ENCODE measurements around the gene CNTRL.
A peak's percentile ranks its signal among the peaks of the same experiment; 100 is the strongest.
"Not testable (repeated sequence)": the region's sequence is repeated elsewhere in the genome, so short reads cannot be mapped to it uniquely, and the experiment has no call there.

CNTRL gene

DNA sequence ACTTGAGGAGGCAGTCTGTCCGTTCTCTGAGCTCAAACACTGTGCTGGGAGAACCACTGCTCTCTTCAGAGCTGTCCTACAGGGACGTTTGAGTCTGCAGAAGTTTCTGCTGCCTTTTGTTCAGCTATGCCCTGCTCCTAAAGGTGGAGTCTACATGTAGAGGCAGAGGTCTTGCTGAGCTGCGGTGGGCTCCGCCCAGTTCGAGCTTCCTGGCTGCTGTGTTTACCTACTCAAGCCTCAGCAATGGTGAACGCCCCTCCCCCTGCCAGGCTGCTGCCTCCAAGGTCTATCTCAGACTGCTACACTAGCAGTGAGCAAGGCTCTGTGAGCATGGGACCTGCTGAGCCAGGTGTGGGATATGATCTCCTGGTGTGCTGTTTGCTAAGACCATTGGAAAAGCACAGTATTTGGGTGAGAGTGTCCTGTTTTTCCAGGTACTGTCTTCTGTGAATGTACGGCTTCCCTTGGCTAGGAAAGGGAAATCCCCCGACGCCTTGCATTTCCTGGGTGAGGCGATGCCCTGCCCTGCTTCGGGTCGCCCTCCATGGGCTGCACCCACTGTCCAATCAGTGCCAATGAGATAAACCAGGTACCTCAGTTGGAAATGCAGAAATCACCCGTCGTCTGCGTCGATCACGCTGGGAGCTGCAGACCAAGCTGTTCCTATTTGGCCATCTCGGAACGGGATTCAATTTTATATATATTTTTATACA is 58.5 kb downstream of the CNTRL start:
- peak; percentile 15 for DNase-seq

DNA sequence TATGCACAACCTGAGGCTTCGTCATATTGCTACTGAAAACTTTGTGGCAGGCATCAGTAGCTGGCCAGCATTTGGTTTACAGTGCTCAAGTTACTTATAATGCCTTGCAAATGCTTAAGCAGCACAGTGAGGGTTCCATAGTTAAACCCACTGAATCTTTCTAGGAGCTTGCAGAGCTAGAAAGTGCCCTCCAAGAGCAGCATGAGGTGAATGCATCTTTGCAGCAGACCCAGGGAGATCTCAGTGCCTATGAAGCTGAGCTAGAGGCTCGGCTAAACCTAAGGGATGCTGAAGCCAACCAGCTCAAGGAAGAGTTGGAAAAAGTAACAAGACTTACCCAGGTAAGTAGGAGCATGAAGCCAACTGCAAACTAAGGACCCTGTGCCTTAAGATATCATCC is 60.9 kb downstream of the CNTRL start:
- DNase-seq: no peak

DNA sequence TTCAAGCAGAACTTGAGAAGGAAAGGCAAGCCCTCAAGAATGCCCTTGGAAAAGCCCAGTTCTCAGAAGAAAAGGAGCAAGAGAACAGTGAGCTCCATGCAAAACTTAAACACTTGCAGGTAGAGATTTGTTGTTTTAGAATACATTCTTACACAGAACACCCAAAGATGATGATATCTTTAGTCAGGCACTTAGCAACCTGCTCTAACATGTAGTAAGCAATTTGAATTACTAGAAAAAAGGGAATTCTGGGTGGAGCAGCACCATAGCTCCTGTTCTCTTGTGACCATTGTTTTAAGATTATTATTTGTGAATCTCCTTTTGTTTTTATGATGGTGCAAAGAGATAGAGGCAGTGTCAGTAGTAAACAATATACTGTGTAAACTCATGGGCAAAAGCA is 63.8 kb downstream of the CNTRL start:
- no peak for DNase-seq

DNA sequence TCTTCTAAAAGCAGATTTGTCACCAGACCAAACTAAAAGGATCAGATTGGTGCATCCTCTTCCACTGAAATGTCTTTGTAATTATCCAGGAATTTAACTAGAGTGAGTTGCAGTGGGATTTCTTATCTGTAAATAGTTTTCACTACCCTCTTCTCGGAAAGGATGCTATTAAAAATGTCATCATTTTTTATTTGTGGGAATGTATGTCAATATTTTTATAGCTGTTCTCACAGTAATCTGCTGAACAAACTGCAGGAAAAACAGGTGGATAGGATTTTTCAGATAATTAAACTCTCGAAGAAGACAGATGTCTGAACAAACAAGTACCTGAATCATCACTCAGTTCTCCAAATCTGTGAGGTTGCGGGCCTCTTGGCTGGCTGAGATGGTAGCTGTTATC is 64.2 kb downstream of the CNTRL start:
- no peak for DNase-seq

DNA sequence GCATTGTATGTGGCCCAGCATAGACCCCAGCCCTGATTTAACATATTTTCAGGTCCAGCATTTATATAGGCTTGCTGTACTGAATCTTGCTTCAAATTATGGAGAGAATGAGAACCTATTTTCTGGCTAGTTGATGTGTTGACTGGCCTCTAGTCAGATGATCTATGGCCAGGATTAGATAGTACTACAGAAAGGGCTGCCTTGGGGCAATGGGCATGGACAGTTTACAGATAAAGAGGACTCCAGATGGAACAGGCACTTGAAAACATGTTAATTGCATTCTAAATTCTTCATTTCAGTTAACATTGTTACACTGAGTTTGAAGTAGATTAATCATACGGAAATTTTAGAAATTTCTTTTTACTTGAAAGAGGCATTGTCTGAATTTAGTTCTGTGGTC is 65.4 kb downstream of the CNTRL start:
- no peak for DNase-seq

DNA sequence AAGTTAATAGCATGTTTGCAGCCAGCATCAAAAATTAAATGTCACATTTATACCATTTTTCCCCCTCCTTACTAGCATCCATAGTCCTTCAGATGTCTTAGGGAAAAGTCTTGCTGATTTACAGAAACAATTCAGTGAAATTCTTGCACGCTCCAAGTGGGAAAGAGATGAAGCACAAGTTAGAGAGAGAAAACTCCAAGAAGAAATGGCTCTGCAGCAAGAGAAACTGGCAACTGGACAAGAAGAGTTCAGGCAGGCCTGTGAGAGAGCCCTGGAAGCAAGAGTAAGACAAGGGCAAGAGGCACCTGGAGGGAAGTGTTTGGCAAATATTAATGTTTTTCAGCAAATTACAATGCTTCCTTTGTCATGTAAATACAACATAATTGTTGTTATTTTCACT is 66.6 kb downstream of the CNTRL start:
- DNase-seq: no peak

DNA sequence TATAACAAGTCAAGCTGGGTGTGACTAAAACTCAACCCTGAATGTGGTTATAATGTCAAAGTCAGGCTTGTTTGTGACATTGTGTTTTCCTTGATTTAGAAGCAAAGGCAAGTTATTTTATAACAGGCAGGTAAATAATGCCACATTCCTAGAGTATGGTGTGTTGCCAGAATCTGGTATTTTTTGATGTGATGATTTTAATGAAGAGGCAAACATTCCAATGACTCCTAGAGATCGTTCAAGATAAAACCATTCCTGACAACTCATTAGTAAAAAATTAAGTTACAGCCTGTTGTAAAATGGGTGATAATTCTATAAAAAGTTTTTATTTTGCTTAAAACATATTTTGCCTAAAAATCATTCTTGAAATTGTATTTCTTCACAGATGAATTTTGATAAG is 67.0 kb downstream of the CNTRL start:
- DNase-seq: no peak

DNA sequence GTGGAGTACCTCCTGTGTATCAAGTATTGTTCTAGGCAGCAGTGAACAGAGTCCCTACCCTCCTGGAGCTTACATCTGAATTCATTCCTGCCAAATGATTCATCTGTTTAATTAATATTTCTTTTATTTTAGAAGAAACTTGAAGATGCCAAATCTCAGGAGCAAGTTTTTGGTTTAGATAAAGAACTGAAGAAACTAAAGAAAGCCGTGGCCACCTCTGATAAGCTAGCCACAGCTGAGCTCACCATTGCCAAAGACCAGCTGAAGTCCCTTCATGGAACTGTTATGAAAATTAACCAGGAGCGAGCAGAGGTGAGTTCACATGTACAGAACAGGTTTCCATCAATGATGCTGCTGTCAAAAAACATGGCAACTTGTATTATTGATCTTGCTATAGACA is 69.0 kb downstream of the CNTRL start:
- DNase-seq: no peak

DNA sequence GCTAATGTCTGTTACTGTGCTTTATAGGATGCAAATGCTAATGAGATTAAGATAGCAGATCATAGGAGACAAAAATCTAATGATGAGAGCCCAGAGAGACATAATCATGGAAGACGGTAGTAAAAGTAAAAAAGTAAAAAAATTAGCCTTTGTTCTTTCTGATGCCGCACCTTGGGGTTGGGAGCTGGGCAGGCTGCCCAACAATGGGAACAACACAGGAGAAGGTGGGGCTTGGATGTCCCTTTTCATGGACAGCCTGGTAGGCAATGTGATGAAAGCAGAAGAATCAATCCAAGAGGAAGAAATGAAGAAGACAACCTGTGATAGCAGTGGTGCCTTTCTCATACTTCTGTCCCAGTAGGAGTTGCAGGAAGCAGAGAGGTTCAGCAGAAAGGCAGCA is 69.7 kb downstream of the CNTRL start:
- DNase-seq: no peak

DNA sequence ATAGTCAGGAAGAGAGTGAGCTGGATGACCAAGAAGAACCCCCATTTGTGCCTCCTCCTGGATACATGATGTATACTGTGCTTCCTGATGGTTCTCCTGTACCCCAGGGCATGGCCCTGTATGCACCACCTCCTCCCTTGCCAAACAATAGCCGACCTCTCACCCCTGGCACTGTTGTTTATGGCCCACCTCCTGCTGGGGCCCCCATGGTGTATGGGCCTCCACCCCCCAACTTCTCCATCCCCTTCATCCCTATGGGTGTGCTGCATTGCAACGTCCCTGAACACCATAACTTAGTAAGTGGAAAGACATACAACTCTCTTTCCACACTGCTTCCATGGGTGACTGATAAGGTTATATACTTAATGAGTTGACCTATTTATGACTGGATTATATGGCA is 75.4 kb downstream of the CNTRL start:
- DNase-seq: no peak

DNA sequence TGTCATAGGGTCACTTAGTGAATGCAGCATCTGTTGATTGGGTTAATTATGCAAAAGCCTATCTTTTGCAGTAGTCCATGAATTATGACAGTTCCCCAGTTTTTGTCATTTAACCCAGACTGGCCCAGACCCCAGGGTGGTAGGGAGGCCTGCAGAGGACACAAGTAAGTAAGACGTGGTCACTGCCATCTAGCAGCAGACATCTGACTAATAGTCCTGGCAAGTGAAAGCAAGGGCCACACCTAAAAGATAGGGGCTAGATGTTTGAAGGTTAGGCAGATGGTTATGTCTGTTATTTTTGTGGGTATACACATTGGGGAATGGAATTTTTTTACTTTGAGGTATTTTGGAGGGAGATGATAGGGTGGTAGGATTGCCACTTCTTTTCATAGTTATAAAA is 78.9 kb downstream of the CNTRL start:
- DNase-seq: no peak

DNA sequence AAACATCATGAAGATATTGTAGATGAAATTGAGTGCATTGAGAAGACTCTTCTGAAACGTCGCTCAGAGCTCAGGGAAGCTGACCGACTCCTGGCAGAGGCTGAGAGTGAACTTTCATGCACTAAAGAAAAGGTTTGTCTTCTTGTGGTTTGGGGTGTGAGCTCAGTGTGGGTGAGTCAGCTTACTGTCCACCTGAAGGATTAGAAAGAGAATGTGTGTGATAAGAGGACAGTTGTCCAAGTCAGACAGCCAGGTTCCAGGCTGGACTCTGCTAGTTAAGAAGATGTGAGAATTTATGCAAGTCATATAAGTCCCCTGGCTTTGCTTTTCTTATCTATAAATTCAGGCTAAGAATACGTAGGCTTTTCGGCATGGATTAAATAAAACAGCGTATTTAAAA is 80.0 kb downstream of the CNTRL start:
- DNase-seq: no peak

DNA sequence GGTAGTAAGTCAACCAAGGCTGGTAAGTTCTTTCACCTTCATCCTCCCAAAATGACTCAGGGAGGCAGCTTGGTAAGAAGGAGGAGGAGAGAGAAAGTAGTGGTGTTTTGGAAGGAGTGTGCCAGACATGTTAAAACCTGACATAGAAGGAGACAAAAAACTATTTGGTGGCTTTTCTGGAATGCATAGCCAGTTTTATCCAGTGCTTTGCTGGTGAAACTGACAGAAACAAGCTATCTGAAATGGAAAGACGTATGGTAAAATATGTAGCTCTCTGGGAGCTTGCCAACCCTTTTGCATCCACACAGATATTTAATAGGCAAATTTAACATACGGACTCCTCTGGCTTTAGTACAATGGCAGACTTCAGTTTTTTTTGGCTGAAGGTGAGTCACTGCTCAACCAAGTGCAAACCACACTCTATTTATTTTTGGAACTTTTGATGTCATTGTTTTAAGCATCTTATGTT is 81.5 kb downstream of the CNTRL start:
- no peak for DNase-seq

DNA sequence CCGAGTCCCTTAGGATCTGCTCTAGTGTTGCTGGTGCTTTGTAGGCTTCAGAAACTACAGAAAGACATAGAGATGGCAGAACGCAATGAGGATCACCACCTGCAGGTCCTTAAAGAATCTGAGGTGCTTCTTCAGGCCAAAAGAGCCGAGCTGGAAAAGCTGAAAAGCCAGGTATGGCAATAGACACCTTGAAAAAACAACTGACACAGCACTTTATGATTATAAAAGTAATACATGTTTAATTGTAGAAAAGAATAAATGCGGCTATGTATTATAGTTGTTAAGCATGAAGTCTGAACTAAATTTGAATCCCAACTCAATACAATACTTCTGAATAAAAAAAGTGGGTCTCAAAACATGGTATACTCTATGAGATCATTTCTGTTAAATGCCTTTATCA is 83.2 kb downstream of the CNTRL start:
- DNase-seq: no peak

DNA sequence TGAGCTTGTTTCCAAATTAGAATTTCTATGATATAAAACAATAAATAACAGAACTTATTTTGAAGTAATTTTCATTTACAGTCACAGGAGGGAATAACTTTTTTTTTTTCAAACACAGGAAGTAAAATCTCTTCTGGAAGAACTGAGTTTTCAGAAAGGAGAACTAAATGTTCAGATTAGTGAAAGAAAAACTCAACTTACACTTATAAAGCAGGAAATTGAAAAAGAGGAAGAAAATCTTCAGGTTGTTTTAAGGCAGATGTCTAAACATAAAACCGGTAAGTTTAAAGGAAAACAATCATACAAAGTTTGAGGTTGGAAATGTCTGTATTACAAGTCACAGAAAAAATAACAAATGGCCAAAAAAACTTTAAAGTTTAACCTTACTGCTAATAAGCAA is 85.3 kb downstream of the CNTRL start:
- DNase-seq: no peak

DNA sequence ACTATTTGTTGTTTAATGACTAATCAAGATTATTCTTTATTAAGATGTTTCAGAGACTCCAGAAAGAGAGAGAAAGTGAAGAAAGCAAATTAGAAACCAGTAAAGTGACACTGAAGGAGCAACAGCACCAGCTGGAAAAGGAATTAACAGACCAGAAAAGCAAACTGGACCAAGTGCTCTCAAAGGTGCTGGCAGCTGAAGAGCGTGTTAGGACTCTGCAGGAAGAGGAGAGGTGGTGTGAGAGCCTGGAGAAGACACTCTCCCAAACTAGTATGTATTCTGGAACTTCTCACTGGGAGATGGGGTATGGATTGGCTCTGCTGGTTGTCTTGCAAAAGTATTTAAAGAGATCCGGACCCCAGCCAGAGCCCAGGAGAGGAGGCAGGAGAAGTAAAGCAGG is 93.3 kb downstream of the CNTRL start:
- no peak for DNase-seq

DNA sequence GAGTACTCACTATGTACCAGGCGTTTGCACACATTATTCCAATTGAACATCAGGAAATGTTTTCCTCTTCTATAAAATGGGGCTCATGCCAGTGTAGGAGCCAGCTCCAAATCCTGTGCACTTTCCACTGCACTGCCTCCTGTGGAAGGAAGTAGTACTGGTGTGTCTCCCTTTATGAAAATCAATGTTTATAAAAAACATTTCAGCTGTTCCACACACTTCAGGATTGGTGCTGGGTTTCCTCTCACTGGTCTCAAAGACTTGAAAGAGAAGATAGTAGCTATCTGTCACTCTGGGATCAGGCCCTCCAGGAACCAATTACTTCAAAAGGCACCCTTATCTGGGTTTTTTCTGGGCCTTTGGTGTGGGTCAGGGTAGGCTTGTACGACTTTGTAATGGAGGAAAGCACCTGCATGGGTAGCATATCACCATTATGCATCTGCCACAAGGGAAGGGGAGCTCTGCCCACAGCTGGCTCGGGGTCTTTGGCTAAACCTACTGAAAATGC is 94.4 kb downstream of the CNTRL start:
- DNase-seq: no peak

DNA sequence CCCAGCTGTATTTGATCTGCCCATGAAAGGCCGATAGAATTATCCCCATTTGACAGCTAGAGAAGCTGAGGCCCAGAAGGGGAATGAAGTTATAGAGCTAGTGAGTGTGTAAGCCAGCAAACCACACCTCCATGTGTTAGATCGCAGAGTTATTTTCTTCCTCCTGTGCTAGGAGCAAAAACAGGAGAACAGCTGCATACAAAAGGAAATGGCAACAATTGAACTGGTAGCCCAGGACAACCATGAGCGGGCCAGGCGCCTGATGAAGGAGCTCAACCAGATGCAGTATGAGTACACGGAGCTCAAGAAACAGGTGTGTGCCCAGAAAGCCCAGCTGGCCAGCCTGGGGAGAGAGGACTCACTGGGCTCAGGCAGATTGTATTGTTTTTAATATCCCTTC is 96.5 kb downstream of the CNTRL start:
- no peak for DNase-seq

DNA sequence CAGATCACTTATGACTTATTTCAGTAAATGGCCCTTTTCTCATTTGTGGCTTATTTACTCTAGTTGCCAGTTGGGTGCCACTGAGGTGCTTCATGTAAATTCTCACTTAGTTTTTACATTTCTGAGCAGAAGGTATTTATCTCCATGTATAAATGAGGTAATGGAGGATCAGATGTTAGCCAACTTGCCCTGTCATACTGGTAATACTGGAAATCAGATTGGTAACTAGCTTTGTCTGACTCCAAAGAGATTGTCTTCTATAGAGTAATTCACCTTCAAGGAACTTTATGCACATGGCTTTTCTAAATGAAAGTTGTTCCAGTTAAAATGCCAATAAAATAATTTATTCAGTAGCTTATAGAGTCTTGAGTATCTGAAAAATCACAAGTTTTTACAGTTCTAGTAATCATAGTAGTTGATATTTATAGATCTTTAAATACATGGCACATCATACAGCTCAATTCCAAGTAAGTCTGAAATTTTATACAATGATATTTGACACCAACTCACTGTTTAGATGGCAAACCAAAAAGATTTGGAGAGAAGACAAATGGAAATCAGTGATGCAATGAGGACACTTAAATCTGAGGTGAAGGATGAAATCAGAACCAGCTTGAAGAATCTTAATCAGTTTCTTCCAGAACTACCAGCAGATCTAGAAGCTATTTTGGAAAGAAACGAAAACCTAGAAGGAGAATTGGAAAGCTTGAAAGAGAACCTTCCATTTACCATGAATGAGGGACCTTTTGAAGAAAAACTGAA is 98.2 kb downstream of the CNTRL start:
- no peak for DNase-seq

DNA sequence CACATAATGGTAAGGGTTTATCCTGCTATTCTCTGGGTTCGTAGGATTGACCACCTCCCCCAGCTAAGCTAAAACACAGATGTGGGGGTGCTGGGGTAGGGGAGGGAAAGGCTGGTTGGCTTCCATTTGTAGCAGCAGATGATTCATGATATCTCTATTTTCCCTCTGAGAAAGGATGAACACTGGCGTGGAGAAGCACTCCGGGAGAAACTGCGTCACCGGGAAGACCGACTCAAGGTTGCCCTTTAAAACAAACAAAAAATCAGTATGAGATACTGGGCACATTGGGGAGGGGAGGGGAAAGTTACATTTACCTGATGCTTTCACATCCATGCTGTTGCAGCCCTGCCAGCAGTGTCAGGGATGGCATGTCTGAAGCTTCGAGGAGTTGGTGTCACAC is 98.7 kb downstream of the CNTRL start:
- no peak for DNase-seq

DNA sequence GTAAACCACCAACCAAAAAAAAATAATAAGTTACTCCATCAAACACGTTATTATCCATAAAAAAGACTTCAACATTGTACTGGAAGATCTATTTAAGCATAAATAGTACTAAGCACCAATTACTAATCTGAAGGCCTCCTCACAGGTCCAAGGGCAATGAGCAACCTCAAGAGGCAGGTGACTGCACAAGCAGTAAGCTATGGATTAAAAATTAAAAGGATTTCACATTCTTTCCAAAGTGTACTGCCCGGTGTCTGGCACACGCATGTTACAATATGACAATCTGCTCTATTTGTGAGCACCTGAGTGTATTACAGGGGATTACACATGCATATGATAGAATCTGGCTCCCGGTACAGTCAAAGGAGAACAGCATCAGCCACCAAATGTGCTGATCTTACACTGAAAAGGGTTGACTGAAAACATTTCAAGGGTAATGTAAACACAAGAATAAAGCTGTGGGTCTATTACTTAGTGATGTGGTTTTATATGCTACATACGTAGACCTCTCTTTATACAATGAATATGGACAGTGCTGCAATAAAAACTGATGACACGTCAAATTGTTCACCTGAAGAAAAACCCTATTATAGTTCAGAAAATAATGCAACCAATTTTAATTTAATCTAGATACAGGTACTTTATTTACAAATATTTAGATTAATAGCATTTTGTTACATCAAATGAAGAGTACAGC is 104.1 kb downstream of the CNTRL start:
- DNase-seq: no peak

DNA sequence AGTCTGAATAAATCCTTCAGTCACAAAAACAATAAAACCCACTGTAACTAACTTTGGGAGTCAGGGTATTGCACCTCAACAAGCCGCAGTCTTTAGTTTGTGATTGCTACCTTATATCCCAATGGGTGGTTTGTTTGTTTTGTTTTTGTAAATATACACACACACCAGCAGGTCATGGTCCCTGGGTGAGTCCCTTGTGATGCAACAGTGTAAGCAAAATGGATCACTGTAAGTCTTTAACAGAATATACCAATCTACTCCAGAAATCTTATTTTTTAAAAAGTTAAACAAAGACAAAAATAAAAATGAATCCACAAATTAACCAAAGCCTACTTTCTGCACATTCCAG is 104.6 kb downstream of the CNTRL start:
- DNase-seq: not testable (repeated sequence)

DNA sequence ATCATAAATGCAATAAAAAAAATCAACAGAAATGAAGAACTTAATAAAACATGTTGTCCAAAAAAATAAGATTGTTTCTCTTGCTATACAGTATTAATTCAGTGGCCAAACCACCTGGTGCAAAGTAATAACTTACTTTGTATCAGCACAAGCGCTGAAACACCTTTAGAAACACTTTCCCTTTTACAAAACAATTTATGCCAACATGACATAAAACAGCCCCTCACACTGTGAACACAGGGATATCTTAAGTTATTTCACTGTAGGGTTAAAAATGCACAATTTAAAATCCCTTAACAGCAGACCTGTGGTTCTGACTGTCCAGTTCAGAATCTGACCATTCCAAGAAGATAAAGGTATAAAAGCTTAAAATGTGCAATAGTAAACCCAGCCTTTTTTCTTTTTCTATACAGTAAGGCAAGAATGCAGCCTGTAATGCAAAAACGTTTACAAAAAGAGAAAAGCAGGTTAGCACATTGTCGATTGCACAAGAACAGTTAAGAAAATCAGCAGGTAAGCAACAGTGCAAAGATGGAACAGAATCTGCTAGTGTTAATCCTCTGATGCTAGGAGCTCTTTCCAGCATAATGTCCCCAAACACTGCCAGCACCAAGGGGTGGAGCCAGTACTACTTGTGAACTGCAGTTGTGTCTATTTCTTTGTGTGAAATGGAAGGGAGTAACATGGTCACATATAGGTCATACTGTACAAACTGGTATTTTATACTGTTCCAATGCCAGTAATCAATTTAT is 105.4 kb downstream of the CNTRL start:
- no peak for DNase-seq
